Mucosa of stomach (tissue), 1 donor: ENCODE data around the gene EXOC4.

Experiments used
- H3K27me3 ChIP-seq: one replicate; pipeline ENCODE4 v1.7.0; 2013; ENCODE audit warnings: mild to moderate bottlenecking, low read length; ENCODE audit not compliant: control insufficient read depth, insufficient read depth
- H3K36me3 ChIP-seq: one replicate; pipeline ENCODE4 v1.7.0; 2013; ENCODE audit warnings: low read length; ENCODE audit not compliant: control insufficient read depth, insufficient read depth
- H3K4me1 ChIP-seq: one replicate; pipeline ENCODE4 v1.7.0; 2013; ENCODE audit warnings: mild to moderate bottlenecking, low read length; ENCODE audit not compliant: control insufficient read depth, insufficient read depth
- H3K4me3 ChIP-seq: one replicate; pipeline ENCODE4 v1.7.0; 2013; ENCODE audit warnings: low read length
- H3K9ac ChIP-seq: one replicate; pipeline ENCODE4 v1.7.0; 2013; ENCODE audit warnings: mild to moderate bottlenecking, low read length, moderate library complexity
- H3K9me3 ChIP-seq: one replicate; pipeline ENCODE4 v1.7.0; 2013; ENCODE audit warnings: mild to moderate bottlenecking, low read length, moderate library complexity; ENCODE audit not compliant: control insufficient read depth
- donor health status: Pancreatic carcinoma.

EXOC4 gene

GRCh38 chr7:133746305-133746704, 493.4 kb downstream of the EXOC4 start:
- Histone ChIP-seq H3K36me3 (no peaks in the 10 kb centered on the region), H3K4me1 (no peaks in the 10 kb centered on the region), H3K4me3 (no peak overlapping the region), H3K9me3 (no peaks in the 10 kb centered on the region), H3K27me3 (no peaks in the 10 kb centered on the region), H3K9ac (no peak overlapping the region)

- Histone ChIP-seq H3K36me3 (no peaks in the 10 kb centered on the region), H3K27me3 (no peaks in the 10 kb centered on the region), H3K4me3 (no peak overlapping the region), H3K9ac (no peak overlapping the region), H3K9me3 (no peaks in the 10 kb centered on the region), H3K4me1 (no peaks in the 10 kb centered on the region)
Measured at GRCh38 chr7:133746847-133747246, 494.0 kb downstream of the EXOC4 start.

GRCh38 chr7:133748443-133749407, 495.8 kb downstream of the EXOC4 start:
- Histone ChIP-seq H3K9me3 (no peaks in the 10 kb centered on the region), H3K9ac (no peak overlapping the region), H3K4me1 (no peaks in the 10 kb centered on the region), H3K36me3 (no peaks in the 10 kb centered on the region), H3K4me3 (no peak overlapping the region), H3K27me3 (no peaks in the 10 kb centered on the region)

- no peaks in the 10 kb centered on the region for H3K27me3 ChIP-seq
- H3K36me3 ChIP-seq: no peaks in the 10 kb centered on the region
- no peaks in the 10 kb centered on the region for H3K4me1 ChIP-seq
- no peak overlapping the region for H3K4me3 ChIP-seq
- H3K9ac ChIP-seq: no peak overlapping the region
- H3K9me3 ChIP-seq: no peaks in the 10 kb centered on the region
Measured at GRCh38 chr7:133750287-133750686, 497.4 kb downstream of the EXOC4 start.

- H3K4me1 ChIP-seq: no peaks in the 10 kb centered on the region
- H3K9ac ChIP-seq: no peak overlapping the region
- H3K9me3 ChIP-seq: no peaks in the 10 kb centered on the region
- no peaks in the 10 kb centered on the region for H3K27me3 ChIP-seq
- no peak overlapping the region for H3K4me3 ChIP-seq
- no peaks in the 10 kb centered on the region for H3K36me3 ChIP-seq
Measured at GRCh38 chr7:133751079-133751478, 498.2 kb downstream of the EXOC4 start.

- Histone ChIP-seq H3K9ac (no peak overlapping the region), H3K4me1 (no peaks in the 10 kb centered on the region), H3K9me3 (no peaks in the 10 kb centered on the region), H3K27me3 (no peaks in the 10 kb centered on the region), H3K4me3 (no peak overlapping the region), H3K36me3 (no peaks in the 10 kb centered on the region)
Measured at GRCh38 chr7:133753513-133753912, 500.6 kb downstream of the EXOC4 start.

- Histone ChIP-seq H3K36me3 (no peaks in the 10 kb centered on the region), H3K4me3 (no peak overlapping the region), H3K4me1 (no peaks in the 10 kb centered on the region), H3K9ac (no peak overlapping the region), H3K9me3 (no peaks in the 10 kb centered on the region), H3K27me3 (no peaks in the 10 kb centered on the region)
Measured at GRCh38 chr7:133754708-133755107, 501.8 kb downstream of the EXOC4 start.

GRCh38 chr7:133755901-133756300, 503.0 kb downstream of the EXOC4 start:
- H3K4me3 ChIP-seq: no peak overlapping the region
- H3K4me1 ChIP-seq: no peaks in the 10 kb centered on the region
- no peak overlapping the region for H3K9ac ChIP-seq
- no peaks in the 10 kb centered on the region for H3K9me3 ChIP-seq
- no peaks in the 10 kb centered on the region for H3K27me3 ChIP-seq
- no peaks in the 10 kb centered on the region for H3K36me3 ChIP-seq

- no peaks in the 10 kb centered on the region for H3K36me3 ChIP-seq
- no peaks in the 10 kb centered on the region for H3K27me3 ChIP-seq
- H3K4me1 ChIP-seq: no peaks in the 10 kb centered on the region
- no peak overlapping the region for H3K4me3 ChIP-seq
- no peak overlapping the region for H3K9ac ChIP-seq
- no peaks in the 10 kb centered on the region for H3K9me3 ChIP-seq
Measured at GRCh38 chr7:133761443-133761842, 508.6 kb downstream of the EXOC4 start.

- no peaks in the 10 kb centered on the region for H3K4me1 ChIP-seq
- H3K9me3 ChIP-seq: no peaks in the 10 kb centered on the region
- no peak overlapping the region for H3K4me3 ChIP-seq
- no peaks in the 10 kb centered on the region for H3K36me3 ChIP-seq
- no peaks in the 10 kb centered on the region for H3K27me3 ChIP-seq
- H3K9ac ChIP-seq: no peak overlapping the region
Measured at GRCh38 chr7:133763076-133763640, 510.3 kb downstream of the EXOC4 start.

- Histone ChIP-seq H3K9me3 (no peaks in the 10 kb centered on the region), H3K9ac (no peak overlapping the region), H3K4me3 (no peak overlapping the region), H3K4me1 (no peaks in the 10 kb centered on the region), H3K36me3 (no peaks in the 10 kb centered on the region), H3K27me3 (no peaks in the 10 kb centered on the region)
Measured at GRCh38 chr7:133769668-133770067, 516.8 kb downstream of the EXOC4 start.

GRCh38 chr7:133770863-133771492, 518.1 kb downstream of the EXOC4 start:
- Histone ChIP-seq H3K9ac (no peak overlapping the region), H3K4me1 (no peaks in the 10 kb centered on the region), H3K36me3 (no peaks in the 10 kb centered on the region), H3K4me3 (no peak overlapping the region), H3K9me3 (no peaks in the 10 kb centered on the region), H3K27me3 (no peaks in the 10 kb centered on the region)
